ENCODE results near the gene VSTM4.

Gene VSTM4

GRCh38 chr10:48973065-48973464, 142.3 kb downstream of the VSTM4 start:
- no peaks in the 10 kb centered on the region for H3K36me3 ChIP-seq (ENCODE audit: low read depth)
- H3K27me3 ChIP-seq (ENCODE audit: insufficient read depth, poor library complexity, severe bottlenecking), result no peaks in the 10 kb centered on the region
- no peaks in the 10 kb centered on the region for H3K9me3 ChIP-seq (ENCODE audit: severe bottlenecking)
- no peak for ATAC-seq (ENCODE audit: low read depth)
- TF ChIP-seq CTCF (IDR thresholded peaks at IDR 0.05; ENCODE audit: poor library complexity, severe bottlenecking), result no peak
- H3K4me1 ChIP-seq (ENCODE audit: insufficient read depth, poor library complexity, severe bottlenecking), result no peaks in the 10 kb centered on the region
- no peak overlapping the region for H3K4me3 ChIP-seq (ENCODE audit: severe bottlenecking)
- H3K27ac ChIP-seq (ENCODE audit: poor library complexity, severe bottlenecking), result no peak overlapping the region
- DNase-seq (ENCODE audit: low spot score), result no peak

DNA sequence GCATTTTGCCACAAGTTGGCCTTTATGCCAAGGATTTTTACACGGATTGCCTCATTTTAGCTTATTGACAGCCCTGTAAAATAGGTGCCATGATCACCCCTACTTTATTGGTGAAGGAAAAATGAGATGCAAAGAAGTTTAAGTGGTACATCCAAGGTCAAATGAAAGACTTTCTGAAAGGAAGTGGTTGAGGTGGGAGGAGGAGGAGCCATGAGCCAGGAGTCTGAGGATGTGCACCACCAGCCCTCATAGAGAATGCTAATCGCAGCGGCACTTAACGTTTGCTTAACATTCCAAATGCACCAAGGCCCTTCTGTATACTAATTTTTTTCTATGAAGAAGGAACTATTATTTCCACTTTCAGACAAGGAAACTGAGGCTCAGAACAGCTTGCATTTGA, 144.7 kb downstream of the VSTM4 start:
- Histone ChIP-seq H3K9me3 (ENCODE audit: severe bottlenecking) (no peaks in the 10 kb centered on the region), H3K27me3 (ENCODE audit: insufficient read depth, poor library complexity, severe bottlenecking) (no peaks in the 10 kb centered on the region), H3K27ac (ENCODE audit: poor library complexity, severe bottlenecking) (no peak overlapping the region), H3K36me3 (ENCODE audit: low read depth) (no peaks in the 10 kb centered on the region), H3K4me1 (ENCODE audit: insufficient read depth, poor library complexity, severe bottlenecking) (no peaks in the 10 kb centered on the region), H3K4me3 (ENCODE audit: severe bottlenecking) (no peak overlapping the region)
- DNase-seq (ENCODE audit: low spot score), result no peak
- no peak for TF ChIP-seq CTCF (IDR thresholded peaks at IDR 0.05; ENCODE audit: poor library complexity, severe bottlenecking)
- ATAC-seq (ENCODE audit: low read depth), result no peak

- Histone ChIP-seq H3K9me3 (ENCODE audit: severe bottlenecking) (no peaks in the 10 kb centered on the region), H3K4me3 (ENCODE audit: severe bottlenecking) (no peak overlapping the region), H3K4me1 (ENCODE audit: insufficient read depth, poor library complexity, severe bottlenecking) (no peaks in the 10 kb centered on the region), H3K27ac (ENCODE audit: poor library complexity, severe bottlenecking) (no peak overlapping the region), H3K27me3 (ENCODE audit: insufficient read depth, poor library complexity, severe bottlenecking) (no peaks in the 10 kb centered on the region), H3K36me3 (ENCODE audit: low read depth) (no peaks in the 10 kb centered on the region)
- TF ChIP-seq CTCF (IDR thresholded peaks at IDR 0.05; ENCODE audit: poor library complexity, severe bottlenecking), result no peak
- ATAC-seq (ENCODE audit: low read depth) (no peak), DNase-seq (ENCODE audit: low spot score) (no peak)
These were observed 145.3 kb downstream of the VSTM4 start for GRCh38 chr10:48970046-48970445.

DNA sequence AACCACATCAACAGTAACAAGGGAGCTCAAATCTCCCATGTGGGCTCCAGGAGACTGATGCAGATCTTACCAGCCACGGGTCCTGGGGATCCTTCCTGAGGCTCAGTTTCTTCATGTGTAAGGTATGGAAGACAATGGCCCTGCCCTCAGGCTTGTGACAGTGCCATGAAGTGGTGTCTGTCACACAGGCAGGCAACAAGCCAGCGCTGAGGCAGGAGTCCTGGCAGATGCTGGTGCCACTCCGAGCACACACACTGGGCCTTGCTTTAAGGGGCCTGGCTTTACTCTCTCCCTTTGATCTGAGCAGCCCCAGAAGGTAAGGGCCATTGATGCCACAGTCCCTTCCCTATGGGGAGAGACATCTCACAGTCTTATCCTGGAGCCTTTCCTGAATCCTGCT, 147.3 kb downstream of the VSTM4 start:
- no peak for ATAC-seq (ENCODE audit: low read depth)
- no peaks in the 10 kb centered on the region for H3K36me3 ChIP-seq (ENCODE audit: low read depth)

DNA sequence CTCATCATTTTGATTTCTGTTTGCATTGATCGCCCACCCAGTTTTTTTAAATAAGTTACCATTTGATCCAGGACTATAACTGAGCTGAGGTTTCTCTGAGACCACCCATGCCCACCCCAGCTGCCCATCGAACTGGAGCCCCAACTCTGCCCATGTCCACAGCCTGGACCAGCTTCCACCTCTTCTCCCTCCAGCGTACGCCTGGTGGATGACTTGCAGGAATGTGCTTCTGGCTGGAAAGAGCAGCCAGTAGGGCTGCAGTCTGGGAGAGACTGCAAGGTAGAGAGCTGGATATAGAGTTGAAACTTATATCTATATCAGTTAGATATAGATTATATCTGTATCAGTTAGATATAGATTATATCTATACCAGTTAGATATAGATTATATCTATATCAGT, 149.9 kb downstream of the VSTM4 start:
- H3K27ac ChIP-seq (ENCODE audit: poor library complexity, severe bottlenecking), result no peak overlapping the region
- H3K4me1 ChIP-seq (ENCODE audit: insufficient read depth, poor library complexity, severe bottlenecking), result no peaks in the 10 kb centered on the region
- no peak for DNase-seq (ENCODE audit: low spot score)
- no peak for TF ChIP-seq CTCF (IDR thresholded peaks at IDR 0.05; ENCODE audit: poor library complexity, severe bottlenecking)
- no peak overlapping the region for H3K4me3 ChIP-seq (ENCODE audit: severe bottlenecking)
- H3K36me3 ChIP-seq (ENCODE audit: low read depth), result no peaks in the 10 kb centered on the region
- ATAC-seq (ENCODE audit: low read depth), result no peak
- no peaks in the 10 kb centered on the region for H3K27me3 ChIP-seq (ENCODE audit: insufficient read depth, poor library complexity, severe bottlenecking)
- H3K9me3 ChIP-seq (ENCODE audit: severe bottlenecking), result no peaks in the 10 kb centered on the region

More for the DNA sequence above, 147.3 kb downstream of the VSTM4 start:
- Histone ChIP-seq H3K9me3 (ENCODE audit: severe bottlenecking) (no peaks in the 10 kb centered on the region), H3K27ac (ENCODE audit: poor library complexity, severe bottlenecking) (no peak overlapping the region), H3K4me1 (ENCODE audit: insufficient read depth, poor library complexity, severe bottlenecking) (no peaks in the 10 kb centered on the region), H3K27me3 (ENCODE audit: insufficient read depth, poor library complexity, severe bottlenecking) (no peaks in the 10 kb centered on the region), H3K4me3 (ENCODE audit: severe bottlenecking) (no peak overlapping the region)
- TF ChIP-seq CTCF (IDR thresholded peaks at IDR 0.05; ENCODE audit: poor library complexity, severe bottlenecking), result no peak
- no peak for DNase-seq (ENCODE audit: low spot score)
